ENCODE measurements around the gene CLIP3. TPM values are rescaled to one million over a fixed set of nuclear protein-coding genes. Genes with fewer than 3 reads are reported as not detected.

CLIP3 gene
- total and polyA plus RNA-seq, 2 of the 13 experiments (the other 11 are each of a cell fraction or from before 2014, with no cell fraction given), result 0.15 to 1.2 TPM

DNA sequence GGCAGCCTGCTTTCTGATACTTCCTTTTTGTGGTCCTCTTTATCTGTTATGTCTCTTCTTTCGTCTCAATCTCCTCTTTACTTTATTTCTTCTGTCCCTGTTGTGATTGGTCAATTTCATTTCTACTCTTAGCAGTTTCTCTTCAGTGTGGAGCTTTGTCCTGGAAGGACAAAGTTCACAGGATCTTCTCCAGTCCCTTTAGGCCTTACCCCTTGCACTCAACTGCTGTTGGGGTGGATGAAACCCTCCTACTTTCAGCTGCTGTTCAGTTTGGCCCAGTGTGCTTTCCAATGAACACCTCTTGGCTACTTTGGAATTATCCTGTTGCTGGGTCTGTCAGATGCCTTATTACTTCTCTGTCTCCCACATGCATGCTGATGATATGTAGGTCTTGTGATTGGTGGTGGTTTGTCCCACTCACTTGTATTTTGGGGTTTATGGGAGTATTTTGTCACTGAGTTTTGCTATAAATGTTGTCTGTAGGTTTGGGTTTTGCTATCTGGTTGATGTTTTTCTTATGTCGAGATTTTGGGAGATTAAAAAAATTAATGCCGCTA lies 46.8 kb upstream of the CLIP3 start:
- BruUV-seq (replicated peaks), result no TSS peak
- WGBS (ENCODE audit: low lambda C conversion rate), result 77% methylated on average over 3 of the region's 3 CpGs
- Histone ChIP-seq H3K4me1 (ENCODE audit: insufficient read depth, low read length) (peaks cover 13% of the 10 kb centered on the region), H3K9ac (ENCODE audit: insufficient read depth, low read depth, low read length) (0 out of 2 replicates have a peak overlapping the region, but pooled peaks have one; percentile 21), H2AFZ (ENCODE audit: low read length) (peak overlapping the region; percentile 20), H3K79me2 (ENCODE audit: insufficient read depth, low read length) (no peaks in the 10 kb centered on the region), H3K27me3 (ENCODE audit: control insufficient read depth in 1 of 2, insufficient read depth in 2 of 2, low read length in 2 of 2) (no peaks in the 10 kb centered on the region), H3K4me3 (replicated peaks in 1 of 3; ENCODE audit: insufficient read depth in 1 of 3, low read depth in 2 of 3, low read length in 3 of 3) (no peak overlapping the region), H3K4me2 (ENCODE audit: low read depth, low read length) (0 out of 2 replicates have a peak overlapping the region, but pooled peaks have one; percentile 6), H3K36me3 (replicated peaks in 1 of 2; ENCODE audit: control insufficient read depth in 1 of 2, insufficient read depth in 2 of 2, low read length in 2 of 2) (peaks cover 14 to 37% of the 10 kb centered on the region in 2 experiments), H4K20me1 (ENCODE audit: insufficient read depth, low read length) (no peaks in the 10 kb centered on the region), H3K9me3 (ENCODE audit: low read length) (no peaks in the 10 kb centered on the region), H3K27ac (ENCODE audit: extremely low read length, insufficient read depth, low read length) (peak overlapping the region; percentile 44)
- CTCF ChIA-PET (ENCODE audit: low intra/inter-chr PET ratio, low total read pairs), result no interaction called here
- TF ChIP-seq ZNF788 (CRISPR knock-in tag; IDR thresholded peaks at IDR 0.05; ENCODE audit: borderline replicate concordance) (no peak), PHF5A (CRISPR knock-in tag; IDR thresholded peaks at IDR 0.05; ENCODE audit: low read depth, unreplicated experiment) (no peak), ZNF263 (CRISPR knock-in tag; IDR thresholded peaks at IDR 0.05) (no peak), HNF4A (CRISPR knock-in tag; IDR thresholded peaks at IDR 0.05) (peak; percentile 70), ZNF451 (CRISPR knock-in tag; IDR thresholded peaks at IDR 0.05) (no peak)
- TF ChIP-seq, protein P1, sequence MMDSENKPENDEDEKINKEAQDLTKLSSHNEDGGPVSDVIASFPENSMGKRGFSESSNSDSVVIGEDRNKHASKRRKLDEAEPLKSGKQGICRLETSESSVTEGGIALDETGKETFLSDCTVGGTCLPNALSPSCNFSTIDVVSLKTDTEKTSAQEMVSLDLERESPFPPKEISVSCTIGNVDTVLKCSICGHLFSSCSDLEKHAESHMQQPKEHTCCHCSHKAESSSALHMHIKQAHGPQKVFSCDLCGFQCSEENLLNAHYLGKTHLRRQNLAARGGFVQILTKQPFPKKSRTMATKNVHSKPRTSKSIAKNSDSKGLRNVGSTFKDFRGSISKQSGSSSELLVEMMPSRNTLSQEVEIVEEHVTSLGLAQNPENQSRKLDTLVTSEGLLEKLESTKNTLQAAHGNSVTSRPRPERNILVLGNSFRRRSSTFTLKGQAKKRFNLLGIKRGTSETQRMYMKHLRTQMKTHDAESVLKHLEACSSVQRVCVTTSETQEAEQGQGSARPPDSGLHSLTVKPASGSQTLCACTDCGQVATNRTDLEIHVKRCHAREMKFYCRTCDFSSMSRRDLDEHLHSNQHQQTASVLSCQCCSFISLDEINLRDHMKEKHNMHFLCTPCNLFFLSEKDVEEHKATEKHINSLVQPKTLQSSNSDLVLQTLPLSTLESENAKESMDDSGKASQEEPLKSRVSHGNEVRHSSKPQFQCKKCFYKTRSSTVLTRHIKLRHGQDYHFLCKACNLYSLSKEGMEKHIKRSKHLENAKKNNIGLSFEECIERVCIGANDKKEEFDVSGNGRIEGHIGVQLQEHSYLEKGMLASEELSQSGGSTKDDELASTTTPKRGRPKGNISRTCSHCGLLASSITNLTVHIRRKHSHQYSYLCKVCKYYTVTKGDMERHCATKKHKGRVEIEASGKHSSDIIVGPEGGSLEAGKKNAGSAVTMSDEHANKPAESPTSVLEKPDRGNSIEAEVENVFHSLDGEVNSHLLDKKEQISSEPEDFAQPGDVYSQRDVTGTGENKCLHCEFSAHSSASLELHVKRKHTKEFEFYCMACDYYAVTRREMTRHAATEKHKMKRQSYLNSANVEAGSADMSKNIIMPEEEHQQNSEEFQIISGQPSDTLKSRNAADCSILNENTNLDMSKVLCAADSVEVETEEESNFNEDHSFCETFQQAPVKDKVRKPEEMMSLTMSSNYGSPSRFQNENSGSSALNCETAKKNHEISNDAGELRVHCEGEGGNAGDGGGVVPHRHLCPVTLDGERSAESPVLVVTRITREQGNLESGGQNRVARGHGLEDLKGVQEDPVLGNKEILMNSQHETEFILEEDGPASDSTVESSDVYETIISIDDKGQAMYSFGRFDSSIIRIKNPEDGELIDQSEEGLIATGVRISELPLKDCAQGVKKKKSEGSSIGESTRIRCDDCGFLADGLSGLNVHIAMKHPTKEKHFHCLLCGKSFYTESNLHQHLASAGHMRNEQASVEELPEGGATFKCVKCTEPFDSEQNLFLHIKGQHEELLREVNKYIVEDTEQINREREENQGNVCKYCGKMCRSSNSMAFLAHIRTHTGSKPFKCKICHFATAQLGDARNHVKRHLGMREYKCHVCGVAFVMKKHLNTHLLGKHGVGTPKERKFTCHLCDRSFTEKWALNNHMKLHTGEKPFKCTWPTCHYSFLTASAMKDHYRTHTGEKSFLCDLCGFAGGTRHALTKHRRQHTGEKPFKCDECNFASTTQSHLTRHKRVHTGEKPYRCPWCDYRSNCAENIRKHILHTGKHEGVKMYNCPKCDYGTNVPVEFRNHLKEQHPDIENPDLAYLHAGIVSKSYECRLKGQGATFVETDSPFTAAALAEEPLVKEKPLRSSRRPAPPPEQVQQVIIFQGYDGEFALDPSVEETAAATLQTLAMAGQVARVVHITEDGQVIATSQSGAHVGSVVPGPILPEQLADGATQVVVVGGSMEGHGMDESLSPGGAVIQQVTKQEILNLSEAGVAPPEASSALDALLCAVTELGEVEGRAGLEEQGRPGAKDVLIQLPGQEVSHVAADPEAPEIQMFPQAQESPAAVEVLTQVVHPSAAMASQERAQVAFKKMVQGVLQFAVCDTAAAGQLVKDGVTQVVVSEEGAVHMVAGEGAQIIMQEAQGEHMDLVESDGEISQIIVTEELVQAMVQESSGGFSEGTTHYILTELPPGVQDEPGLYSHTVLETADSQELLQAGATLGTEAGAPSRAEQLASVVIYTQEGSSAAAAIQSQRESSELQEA (CRISPR knock-in tag; IDR thresholded peaks at IDR 0.05; ENCODE audit: not compliant biosample characterization), result no peak
- TF ChIP-seq, protein P2, sequence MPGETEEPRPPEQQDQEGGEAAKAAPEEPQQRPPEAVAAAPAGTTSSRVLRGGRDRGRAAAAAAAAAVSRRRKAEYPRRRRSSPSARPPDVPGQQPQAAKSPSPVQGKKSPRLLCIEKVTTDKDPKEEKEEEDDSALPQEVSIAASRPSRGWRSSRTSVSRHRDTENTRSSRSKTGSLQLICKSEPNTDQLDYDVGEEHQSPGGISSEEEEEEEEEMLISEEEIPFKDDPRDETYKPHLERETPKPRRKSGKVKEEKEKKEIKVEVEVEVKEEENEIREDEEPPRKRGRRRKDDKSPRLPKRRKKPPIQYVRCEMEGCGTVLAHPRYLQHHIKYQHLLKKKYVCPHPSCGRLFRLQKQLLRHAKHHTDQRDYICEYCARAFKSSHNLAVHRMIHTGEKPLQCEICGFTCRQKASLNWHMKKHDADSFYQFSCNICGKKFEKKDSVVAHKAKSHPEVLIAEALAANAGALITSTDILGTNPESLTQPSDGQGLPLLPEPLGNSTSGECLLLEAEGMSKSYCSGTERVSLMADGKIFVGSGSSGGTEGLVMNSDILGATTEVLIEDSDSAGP (CRISPR knock-in tag; IDR thresholded peaks at IDR 0.05; ENCODE audit: borderline replicate concordance), result no peak
- TF ChIP-seq, protein P3, sequence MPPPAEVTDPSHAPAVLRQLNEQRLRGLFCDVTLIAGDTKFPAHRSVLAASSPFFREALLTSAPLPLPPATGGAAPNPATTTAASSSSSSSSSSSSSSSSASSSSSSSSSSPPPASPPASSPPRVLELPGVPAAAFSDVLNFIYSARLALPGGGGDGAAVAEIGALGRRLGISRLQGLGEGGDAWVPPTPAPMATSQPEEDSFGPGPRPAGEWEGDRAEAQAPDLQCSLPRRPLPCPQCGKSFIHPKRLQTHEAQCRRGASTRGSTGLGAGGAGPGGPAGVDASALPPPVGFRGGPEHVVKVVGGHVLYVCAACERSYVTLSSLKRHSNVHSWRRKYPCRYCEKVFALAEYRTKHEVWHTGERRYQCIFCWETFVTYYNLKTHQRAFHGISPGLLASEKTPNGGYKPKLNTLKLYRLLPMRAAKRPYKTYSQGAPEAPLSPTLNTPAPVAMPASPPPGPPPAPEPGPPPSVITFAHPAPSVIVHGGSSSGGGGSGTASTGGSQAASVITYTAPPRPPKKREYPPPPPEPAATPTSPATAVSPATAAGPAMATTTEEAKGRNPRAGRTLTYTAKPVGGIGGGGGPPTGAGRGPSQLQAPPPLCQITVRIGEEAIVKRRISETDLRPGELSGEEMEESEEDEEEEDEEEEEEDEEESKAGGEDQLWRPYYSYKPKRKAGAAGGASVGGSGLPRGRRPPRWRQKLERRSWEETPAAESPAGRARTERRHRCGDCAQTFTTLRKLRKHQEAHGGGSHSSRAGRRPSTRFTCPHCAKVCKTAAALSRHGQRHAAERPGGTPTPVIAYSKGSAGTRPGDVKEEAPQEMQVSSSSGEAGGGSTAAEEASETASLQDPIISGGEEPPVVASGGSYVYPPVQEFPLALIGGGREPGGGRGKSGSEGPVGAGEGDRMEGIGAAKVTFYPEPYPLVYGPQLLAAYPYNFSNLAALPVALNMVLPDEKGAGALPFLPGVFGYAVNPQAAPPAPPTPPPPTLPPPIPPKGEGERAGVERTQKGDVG (CRISPR knock-in tag; IDR thresholded peaks at IDR 0.05; ENCODE audit: borderline replicate concordance), result no peak
- DNase-seq (ENCODE audit: low spot score) (no peak), FAIRE-seq (peak; percentile 61), ATAC-seq (peak; percentile 59)
- in situ Hi-C loops (cut with HindIII; ENCODE audit: extremely low pct_ligation_motif_present, low pct_unique_long_range_greater_than_20kb) (no loop called here), intact Hi-C loops (cut with micrococcal nuclease; ENCODE audit: unreplicated experiment) (no loop called here)
- POLR2A ChIA-PET, result interaction anchor here (1.1 kb wide), 1 partner anchor 36 kb away, joined by 7 read pairs; the partner anchor contains the start of genes POLR2I and TBCB

Data from HepG2 (cell line).